GM21528 (cell line): ENCODE measurements around the gene TSC22D4.

Experiments used
- ATAC-seq: cut with Tn5 transposase; IDR thresholded peaks from one replicate; pipeline ENCODE4 v1.9.1; 2021; ENCODE audit warnings: mild to moderate bottlenecking, moderate library complexity; ENCODE audit not compliant: unreplicated experiment, low FRiP score

Gene TSC22D4

DNA sequence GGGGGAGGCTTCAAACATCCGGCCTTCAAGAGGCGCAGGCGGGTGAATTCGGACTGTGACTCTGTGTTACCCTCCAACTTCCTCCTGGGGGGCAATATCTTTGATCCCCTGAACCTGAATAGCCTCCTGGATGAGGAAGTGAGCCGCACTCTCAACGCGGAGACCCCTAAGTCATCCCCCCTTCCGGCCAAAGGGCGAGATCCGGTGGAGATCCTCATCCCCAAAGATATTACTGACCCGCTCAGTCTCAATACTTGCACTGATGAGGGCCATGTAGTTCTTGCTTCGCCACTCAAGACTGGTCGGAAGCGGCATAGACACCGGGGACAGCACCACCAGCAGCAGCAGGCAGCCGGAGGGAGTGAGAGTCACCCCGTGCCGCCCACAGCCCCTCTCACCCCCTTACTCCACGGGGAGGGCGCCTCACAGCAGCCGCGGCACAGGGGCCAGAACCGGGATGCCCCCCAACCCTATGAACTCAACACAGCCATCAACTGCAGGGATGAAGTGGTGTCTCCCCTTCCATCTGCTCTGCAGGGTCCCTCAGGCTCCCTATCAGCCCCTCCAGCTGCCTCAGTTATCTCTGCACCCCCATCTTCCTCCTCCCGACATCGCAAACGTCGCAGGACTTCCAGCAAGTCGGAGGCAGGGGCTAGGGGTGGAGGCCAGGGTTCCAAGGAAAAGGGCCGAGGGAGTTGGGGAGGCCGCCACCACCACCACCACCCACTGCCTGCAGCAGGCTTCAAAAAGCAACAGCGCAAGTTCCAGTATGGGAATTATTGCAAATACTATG lies 48.3 kb downstream of the TSC22D4 start:
- ATAC-seq = no peak

DNA sequence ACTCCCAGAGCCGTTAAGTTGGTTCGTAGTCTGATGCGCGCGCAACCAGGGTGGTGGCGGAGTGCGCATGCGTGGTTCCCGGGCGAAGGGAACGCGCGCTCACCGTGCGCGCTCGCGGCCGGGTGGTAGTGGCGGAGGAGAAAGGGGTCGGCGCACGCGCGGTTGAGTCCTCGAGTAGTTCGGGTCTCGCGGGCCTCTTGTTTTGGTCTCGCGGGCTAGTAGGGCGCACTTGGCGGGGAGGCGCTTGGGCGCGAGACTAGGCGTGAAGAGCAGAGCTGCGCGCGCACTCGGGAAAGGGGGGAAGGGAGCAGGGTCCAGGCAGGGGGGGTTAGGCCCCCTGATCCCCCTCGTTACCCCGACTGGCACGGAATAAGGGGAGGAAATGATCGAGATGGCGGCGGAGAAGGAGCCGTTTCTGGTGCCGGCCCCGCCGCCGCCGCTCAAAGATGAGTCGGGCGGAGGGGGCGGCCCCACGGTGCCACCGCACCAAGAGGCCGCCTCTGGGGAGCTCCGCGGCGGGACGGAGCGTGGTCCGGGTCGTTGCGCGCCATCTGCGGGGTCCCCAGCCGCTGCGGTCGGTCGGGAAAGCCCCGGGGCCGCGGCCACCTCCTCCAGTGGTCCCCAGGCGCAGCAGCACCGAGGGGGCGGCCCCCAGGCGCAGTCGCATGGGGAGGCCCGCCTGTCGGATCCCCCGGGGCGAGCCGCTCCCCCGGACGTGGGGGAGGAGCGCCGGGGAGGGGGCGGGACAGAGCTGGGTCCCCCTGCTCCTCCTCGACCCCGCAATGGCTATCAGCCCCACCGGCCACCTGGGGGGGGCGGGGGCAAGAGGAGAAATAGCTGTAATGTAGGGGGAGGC lies 49.1 kb downstream of the TSC22D4 start, which contains the start of gene MEPCE:
MEPCE (plus strand) TSS at position 195 of the 856 bp plus-strand sequence; CDS start at position 383, 188 bp downstream.
- peak; percentile 43 for ATAC-seq

DNA sequence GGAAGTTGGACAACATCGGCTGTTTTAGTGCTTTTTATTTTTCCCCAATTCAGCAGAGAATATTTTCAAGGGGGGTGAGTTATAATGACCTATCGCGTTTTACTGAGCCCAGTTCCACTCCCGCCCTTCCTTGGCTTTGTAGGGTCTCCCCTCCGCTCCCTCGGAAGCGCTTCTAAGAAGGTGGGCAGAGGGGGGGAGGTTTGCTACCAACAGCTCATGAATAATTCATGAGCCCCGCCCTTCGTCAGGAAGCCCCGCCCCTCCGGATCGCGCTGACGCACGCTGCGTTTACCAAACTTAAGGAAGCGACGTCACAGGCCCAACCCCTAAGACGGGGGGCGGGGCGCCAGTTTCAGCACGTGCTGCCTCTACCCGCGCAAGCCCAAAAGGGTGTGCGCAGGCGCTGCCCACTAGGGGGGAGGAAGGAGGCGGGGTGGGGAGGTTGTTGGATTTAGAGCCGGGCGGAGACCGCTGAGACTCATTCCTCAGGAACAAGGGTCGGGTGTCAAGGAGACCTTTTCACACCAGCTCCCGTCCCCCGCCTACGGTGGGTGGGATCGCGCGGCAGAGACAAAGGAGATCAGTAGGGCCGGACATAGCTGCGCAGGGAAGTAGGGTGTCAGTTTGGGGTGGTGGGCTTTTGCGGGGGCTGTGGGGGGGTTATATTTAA lies 49.9 kb downstream of the TSC22D4 start:
- ATAC-seq = peak; percentile 38

DNA sequence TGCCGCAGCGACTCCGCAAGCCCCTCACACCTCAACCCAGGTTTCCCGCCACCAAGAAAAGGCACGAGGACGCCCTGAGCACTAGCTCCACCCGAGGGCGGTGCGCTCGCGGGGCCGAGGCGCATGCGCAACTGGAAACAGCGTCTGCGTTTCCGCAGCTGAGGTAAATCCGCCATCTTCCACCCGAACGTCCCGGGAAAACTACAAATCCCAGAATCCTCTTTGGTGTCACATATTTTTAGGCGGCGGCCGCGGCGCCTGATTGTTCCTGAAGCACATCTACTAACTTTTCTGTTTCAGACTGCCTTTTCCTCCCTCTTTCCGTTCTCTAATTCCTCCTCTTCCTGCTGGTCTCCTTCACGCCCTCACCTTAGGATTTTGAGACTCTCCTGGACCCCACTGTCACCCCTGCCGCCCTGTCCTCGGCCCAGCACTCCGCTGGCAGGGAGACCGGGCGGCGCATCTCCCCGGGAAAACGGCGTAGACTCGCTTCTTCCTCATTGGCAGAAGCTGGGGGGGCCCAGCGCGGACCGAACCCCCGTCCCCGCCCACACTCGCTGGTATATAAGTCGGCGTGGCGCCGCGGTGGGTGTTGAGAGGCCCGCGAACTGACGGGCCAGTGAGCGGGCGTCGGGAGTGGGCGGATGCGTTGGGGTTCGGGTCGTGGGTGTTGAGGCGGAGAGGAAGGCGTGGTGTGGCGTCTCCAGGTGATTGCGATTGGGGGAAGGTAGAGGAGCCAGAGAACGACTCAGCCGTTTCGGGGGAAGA lies 50.6 kb downstream of the TSC22D4 start, which contains the start of gene ZCWPW1:
ZCWPW1 (minus strand) TSS at position 505 of the 768 bp plus-strand sequence. CDS start 8,054 bp downstream, outside the sequence.
- ATAC-seq = peak; percentile 55

DNA sequence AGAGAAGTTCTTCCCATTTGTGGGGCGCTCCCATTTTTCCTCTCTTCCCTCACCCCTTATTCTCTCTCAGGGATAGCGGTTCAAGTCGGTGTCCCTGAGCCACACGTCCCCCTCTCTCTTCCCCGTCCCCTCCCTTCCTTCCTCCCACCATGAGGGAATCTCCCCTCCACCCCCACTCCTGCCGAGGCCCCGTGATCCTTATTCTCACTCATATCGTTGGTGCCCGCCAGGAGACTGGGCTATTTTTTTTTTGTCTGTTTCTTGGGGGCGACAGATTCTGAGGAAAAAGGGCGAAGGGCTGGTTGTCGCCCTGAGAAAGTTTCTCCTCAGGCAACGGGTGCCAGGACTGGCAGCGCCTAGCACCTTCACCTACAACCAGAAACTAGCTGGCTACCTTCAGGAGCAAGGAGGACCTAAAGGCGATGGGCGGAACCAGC lies 51.2 kb downstream of the TSC22D4 start:
- ATAC-seq = no peak

DNA sequence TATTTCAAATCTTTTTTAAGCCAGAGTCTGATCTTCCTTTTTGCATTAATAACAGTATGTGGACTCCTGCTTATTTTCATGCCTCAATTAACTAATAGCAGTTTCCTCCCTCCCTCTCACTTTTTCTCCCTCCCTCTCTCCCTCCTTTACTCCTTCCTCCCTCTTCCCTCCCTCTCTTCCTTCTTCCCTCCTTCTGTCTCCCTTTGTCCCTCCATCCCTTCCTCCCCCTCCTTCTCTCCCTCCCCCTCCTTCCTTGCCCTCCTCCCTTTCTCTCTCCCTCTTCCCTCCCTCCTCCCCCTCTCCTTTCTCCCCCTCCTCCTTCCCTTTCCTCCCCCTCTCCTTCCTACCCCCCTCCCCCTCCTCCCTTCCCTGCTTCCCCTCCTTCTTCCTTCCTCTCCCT lies 52.5 kb downstream of the TSC22D4 start:
- no peak for ATAC-seq

DNA sequence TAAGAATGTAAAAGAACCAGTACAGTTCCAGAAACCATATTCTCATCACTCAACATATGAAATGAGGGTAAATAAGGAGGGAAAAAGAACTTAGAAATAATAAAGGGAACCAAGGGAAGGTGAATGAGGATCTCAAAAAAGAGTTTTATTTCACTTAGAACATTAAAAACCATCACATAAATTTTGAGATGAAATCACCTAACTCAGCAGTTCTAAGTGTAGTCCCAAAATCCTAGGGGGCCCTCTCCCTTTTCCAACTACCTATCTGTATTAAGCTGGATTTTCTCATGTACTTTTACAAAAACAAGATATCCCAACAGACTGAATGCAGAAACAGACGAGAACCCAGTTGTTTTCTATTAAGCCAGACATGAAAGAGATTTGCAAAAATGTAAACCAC lies 53.7 kb downstream of the TSC22D4 start:
- ATAC-seq = no peak

DNA sequence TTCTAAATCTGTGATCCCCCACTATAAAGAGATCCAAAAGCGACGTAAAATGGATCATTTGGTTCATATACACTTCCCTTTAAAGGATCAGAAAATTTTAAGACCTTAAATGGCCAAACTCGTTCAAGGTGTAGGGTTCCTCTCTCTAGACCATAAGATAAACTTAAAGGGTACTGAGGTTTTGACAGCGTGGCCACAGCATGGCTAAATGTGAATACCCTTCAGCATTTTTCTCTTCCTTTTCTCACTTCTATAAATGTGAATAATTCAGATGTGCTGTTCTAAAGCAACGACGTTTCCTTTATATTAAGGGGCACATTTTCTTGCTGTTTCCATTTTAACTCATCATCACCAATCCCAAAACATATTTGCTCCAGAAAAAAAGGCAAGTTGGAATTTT lies 55.7 kb downstream of the TSC22D4 start:
- no peak for ATAC-seq

DNA sequence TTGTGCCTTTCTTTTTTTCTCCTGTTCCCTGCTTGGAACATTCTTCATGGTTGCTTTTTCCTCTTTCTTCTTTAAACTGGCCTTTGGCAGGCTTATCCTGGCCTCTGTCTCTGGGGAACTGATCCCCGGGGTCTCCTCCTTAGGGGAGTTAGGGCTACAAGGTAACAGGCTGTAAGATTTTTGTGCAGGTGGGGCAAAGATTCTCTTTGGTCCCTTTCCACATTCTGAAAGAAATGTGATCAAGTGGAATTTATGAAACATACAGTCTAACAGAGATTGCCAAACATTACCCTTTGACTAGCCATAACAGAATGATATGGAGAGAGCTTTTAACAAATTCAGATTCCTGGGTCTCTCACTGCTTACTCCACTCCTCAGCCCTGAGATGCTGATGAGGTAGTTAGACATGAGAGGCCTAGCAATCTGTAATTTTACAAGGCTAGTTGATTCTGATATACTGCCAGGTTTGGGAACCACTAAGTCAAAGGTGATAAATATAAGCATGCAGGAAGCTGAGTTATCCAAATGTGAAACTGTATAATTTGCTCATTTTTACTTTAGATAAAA lies 59.3 kb downstream of the TSC22D4 start:
- ATAC-seq = no peak

DNA sequence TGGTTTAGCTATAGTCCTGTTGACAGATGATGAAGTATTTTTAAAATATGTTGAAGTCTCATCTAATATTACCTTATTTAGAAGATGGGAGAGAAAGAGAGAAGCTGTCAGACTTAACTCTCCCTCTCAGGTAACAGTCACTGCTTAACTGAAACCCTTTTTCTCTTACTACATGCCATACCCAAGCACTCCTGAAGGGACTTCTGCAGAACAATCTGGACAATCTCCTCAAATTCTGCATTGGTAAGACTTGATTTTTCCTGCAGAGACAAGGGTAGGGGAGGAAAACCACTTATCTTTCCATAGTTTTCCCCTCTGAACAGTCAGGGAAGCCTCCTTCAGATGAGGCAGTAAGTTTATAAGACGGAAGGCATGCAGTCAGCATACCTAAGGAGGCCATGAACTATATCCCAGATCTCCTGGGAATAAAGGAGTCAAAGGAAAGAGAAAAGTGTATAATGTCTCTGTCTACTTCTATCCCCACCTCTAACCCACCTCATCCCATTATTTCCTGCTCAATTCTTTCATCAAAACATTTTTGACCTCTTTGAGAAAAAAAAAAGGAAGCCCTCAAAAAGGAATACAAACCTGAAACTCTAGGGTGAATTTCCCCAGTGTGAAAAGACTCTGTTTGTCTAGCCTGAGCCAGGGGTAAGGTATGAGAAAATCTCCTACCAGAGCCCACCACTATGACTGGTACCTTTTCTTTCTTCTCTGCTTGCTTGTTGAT lies 59.9 kb downstream of the TSC22D4 start:
- ATAC-seq = no peak
